Erythroblast (primary cell): ENCODE measurements around the gene CDX2.

Source experiments
- DNase-seq, 2 experiments: peaks; one replicate each; lab custom pipeline; 2025; lab: John Stamatoyannopoulos, UW
- GATA1 ChIP-seq: IDR thresholded peaks from 2 replicates; pipeline ENCODE4 v1.6.1; 2011; ENCODE audit warnings: low read depth, mild to moderate bottlenecking, control low read depth, low read length, moderate library complexity
- POLR2A ChIP-seq: IDR thresholded peaks from 2 replicates; pipeline ENCODE4 v1.6.1; 2011; ENCODE audit warnings: mild to moderate bottlenecking, low read length

Gene CDX2

GRCh38 chr13:27952876-27953675 lies 16.0 kb downstream of the CDX2 start:
- no peak for DNase-seq
- no peak for TF ChIP-seq GATA1
- TF ChIP-seq POLR2A, result no peak

- DNase-seq, result no peak
- no peak for TF ChIP-seq GATA1
- TF ChIP-seq POLR2A, result no peak
Measured at GRCh38 chr13:27942972-27943371, 26.1 kb downstream of the CDX2 start.

- TF ChIP-seq GATA1 (no peak), POLR2A (no peak)
- DNase-seq, result no peak
Measured at GRCh38 chr13:27933580-27934328, 35.4 kb downstream of the CDX2 start.

DNA sequence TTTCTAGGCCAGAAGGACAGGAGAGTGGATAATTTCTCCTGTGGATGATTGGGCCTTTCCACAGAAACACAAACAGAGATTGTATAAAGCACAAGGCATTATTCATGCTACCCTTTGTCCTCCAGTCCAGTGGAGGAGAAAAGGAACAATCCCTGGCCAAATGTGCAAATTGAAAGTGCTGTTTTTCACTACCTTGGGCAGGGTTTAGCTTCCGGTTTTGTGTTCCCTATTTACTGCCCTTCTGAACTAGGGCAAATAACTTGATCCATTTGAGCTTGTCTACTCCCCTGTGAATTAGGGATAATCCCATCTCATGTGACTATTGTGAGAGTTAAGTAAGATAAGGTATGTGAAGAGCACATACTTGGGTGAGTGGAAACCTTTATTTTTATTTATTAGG lies 36.0 kb downstream of the CDX2 start:
- DNase-seq, result no peak
- TF ChIP-seq GATA1 (no peak), POLR2A (no peak)

DNA sequence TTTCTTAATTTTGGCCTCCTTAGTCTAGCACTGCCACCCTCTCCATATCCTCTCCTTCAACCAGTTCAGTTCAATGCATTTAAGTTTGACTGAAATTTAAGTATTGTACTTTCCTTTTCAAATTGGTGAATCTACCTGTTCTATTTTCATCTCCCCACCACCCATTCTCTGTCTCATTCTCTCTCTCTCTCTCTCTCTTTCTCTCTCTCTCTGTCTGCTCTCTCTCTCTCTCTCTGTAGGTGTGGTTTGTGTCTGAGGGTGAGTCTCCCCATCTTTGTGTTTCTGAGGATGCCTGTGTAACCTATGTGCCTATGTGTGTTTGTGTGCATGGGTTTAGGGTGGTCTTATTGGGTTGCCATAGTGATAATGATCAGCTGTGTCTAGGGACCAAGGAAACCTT lies 39.2 kb downstream of the CDX2 start:
- no peak for TF ChIP-seq GATA1
- TF ChIP-seq POLR2A, result no peak
- DNase-seq, result no peak

GRCh38 chr13:27928805-27929753 lies 40.0 kb downstream of the CDX2 start:
- TF ChIP-seq GATA1 (no peak), POLR2A (no peak)
- no peak for DNase-seq

GRCh38 chr13:27928353-27928804 lies 40.7 kb downstream of the CDX2 start:
- TF ChIP-seq GATA1 (no peak), POLR2A (no peak)
- DNase-seq, result no peak

DNA sequence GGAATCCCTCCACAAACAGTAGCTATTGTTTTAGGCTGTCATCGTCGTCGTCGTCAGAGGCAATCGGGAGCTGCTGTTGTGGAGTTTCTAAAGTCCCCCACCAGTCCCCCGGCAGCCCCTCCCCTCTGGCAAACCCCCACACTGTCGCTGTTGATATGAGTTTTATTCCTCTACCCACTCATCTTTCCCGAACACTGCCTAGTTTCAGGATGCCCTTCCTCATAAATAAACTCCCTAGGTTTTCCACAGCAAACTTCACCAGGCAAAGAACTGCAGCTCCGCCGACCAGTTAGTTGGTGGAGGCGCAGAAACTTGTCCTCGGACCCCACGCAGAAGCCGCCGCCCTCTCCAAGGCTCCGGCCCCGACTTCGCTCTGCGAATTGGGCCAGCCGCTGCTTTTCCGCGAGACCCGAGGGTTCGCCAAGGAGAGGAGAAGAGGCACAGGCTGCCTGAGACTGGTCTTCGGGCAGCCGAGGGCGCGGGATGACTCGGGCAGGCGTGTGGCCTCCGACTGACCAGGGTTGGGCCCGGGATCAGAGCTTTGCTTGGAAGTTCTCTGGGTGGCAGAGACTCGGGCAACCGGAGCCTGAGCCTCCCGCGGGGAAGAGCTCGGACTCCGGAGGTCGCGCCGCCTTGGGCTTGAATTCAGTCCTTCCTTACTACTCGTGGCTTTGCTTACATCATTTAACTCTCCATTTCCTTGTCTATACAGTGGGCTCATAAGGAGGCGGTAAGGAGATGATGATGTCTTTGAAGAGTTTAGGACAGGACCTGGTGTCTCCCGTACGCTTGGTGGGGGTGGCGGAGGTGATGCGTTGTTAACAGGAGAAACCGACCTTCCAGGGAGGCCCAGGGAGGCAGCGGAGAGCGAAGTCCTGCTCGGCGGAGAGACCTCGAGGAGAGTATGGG lies 41.4 kb downstream of the CDX2 start:
- no peak for DNase-seq

DNA sequence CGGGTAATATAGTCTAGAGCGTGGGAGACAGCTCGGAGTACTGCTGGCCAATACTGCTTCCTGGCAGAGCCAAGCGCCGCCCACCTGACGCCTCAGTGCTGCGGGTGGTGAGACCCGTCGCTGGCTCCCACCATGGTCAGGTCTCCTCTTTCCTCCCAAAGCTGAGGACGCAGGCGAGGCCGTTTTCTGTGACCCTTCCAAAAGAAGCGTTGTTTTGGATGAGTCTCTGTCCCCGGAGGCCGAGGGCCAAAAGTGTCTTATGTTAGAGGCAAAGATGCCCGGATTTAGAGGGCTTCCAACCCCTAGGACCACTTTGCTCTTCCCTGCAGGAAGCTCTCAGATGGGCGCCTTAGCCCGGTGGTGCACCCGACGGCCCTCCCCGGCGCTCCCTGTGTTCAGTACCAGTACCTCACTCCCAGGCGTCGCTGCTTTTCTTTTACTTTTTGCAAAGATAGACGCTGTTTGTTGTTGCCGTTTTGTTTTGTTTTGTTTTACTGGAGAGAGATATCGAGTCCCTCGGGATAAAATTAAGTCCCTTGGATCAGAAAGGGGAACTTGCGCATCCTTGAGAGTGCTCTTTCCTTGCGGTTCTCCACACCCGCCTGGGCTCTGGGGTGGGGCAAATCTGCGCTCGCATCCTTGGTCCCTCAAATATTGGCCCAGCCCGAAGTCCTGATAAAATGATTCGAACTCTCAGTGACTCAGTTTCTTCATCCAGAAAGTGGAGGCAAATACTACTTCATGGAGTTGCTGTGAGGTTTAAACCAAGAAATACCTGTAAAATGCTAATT lies 42.3 kb downstream of the CDX2 start:
- no peak for DNase-seq
- TF ChIP-seq GATA1 (no peak), POLR2A (no peak)

More for the DNA sequence above, 41.4 kb downstream of the CDX2 start:
- no peak for TF ChIP-seq POLR2A
- TF ChIP-seq GATA1, result no peak

DNA sequence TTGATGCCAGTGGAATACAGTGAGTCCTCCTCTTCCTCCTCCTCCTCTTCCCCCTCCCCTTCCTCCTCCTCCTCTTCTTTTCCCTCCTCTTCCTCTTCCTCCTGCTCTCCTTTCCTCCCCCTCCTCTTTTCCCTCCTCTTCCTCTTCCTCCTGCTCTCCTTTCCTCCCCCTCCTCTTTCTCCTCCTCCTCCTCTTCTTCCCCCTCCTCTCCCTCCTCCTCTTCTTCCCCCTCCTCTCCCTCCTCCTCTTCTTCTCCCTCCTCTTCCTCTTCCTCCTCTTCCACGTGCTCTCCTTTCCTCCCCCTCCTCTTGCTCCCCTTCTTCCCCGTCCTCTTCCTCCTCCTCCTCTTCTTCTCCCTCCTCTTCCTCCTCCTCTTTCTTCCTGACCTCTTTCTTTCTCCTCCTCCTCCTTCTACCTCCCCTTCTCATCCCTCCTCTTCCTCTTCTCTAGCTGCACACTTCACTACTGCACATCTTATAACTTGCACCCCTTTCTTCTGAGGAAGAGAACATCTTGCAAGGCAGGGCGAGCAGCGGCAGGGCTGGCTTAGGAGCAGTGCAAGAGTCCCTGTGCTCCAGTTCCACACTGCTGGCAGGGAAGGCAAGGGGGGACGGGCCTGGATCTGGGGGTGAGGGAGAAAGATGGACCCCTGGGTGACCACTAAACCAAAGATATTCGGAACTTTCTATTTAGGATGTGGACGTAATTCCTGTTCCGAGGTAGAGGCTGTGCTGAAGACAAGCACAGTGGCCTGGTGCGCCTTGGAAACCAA lies 43.7 kb downstream of the CDX2 start:
- TF ChIP-seq GATA1, result no peak
- no peak for TF ChIP-seq POLR2A
- no peak for DNase-seq

DNA sequence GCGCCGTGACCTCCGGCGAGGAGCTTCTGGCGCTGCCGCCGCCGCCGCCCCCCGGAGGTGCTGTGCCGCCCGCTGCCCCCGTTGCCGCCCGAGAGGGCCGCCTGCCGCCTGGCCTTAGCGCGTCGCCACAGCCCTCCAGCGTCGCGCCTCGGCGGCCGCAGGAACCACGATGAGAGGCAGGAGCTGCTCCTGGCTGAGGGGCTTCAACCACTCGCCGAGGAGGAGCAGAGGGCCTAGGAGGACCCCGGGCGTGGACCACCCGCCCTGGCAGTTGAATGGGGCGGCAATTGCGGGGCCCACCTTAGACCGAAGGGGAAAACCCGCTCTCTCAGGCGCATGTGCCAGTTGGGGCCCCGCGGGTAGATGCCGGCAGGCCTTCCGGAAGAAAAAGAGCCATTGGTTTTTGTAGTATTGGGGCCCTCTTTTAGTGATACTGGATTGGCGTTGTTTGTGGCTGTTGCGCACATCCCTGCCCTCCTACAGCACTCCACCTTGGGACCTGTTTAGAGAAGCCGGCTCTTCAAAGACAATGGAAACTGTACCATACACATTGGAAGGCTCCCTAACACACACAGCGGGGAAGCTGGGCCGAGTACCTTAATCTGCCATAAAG lies 44.5 kb downstream of the CDX2 start:
- TF ChIP-seq GATA1, result no peak
- TF ChIP-seq POLR2A, result no peak

More for the DNA sequence above, 44.5 kb downstream of the CDX2 start:
- no peak for DNase-seq
